ENCODE data around the gene GRAMD2B.

GRCh38 chr5:126471247-126471646 lies 48.0 kb downstream of the GRAMD2B start:
- TF ChIP-seq CTCF (IDR thresholded peaks at IDR 0.05; ENCODE audit: control extremely low read depth in 1 of 3, insufficient read depth in 1 of 3, low read depth in 1 of 3, low read length in 3 of 3) = no peak
- no peak for TF ChIP-seq TAF1 (IDR thresholded peaks at IDR 0.05; ENCODE audit: low read depth, low read length)
- no peak for TF ChIP-seq CHD2 (IDR thresholded peaks at IDR 0.05; ENCODE audit: low read length)
- TF ChIP-seq CBX5 (IDR thresholded peaks at IDR 0.05; ENCODE audit: low read depth, low read length) = no peak
- TF ChIP-seq GABPA (IDR thresholded peaks at IDR 0.05; ENCODE audit: borderline replicate concordance, insufficient read depth, low read length) = no peak
- TF ChIP-seq POLR2AphosphoS5 (IDR thresholded peaks at IDR 0.05; ENCODE audit: low read depth, low read length) = no peak
- TF ChIP-seq USF2 (IDR thresholded peaks at IDR 0.05; ENCODE audit: low read length) = no peak
- no peak for TF ChIP-seq RXRA (IDR thresholded peaks at IDR 0.05; ENCODE audit: insufficient read depth, low read depth, low read length)
- TF ChIP-seq RFX5 (IDR thresholded peaks at IDR 0.05; ENCODE audit: borderline replicate concordance, low read depth, low read length) = no peak
- TF ChIP-seq EP300 (IDR thresholded peaks at IDR 0.05; ENCODE audit: borderline replicate concordance in 1 of 2, low read depth in 2 of 2, low read length in 2 of 2) = no peak
- no peak for TF ChIP-seq YY1 (IDR thresholded peaks at IDR 0.05; ENCODE audit: low read depth, low read length)
- TF ChIP-seq SIN3A (conservative IDR thresholded peaks at IDR 0.05 in 1 of 2, IDR thresholded peaks at IDR 0.05 in 1 of 2; ENCODE audit: low read depth in 1 of 2, low read length in 2 of 2) = no peak
- TF ChIP-seq EGR1 (IDR thresholded peaks at IDR 0.05; ENCODE audit: borderline replicate concordance, low read depth, low read length) = no peak

All from H1 (cell line).